Smooth muscle cell (in vitro differentiated cells): ENCODE results near the gene LARP6. TPM values are rescaled to one million over a fixed set of nuclear protein-coding genes. Genes with fewer than 3 reads are reported as not detected.

ENCODE experiments used
- DNase-seq: peaks from one replicate; lab custom pipeline; 2025; ENCODE audit not compliant: unreplicated experiment; lab: John Stamatoyannopoulos, UW
- H2AFZ ChIP-seq: fragments of 200-600 bp; sonication (generic); 2 replicates; pipeline ENCODE4 v1.6.0; 2016; ENCODE audit warnings: antibody characterized with exemption, low read depth, mild to moderate bottlenecking
- H3F3A ChIP-seq: fragments of 200-600 bp; sonication (generic); 2 replicates; pipeline ENCODE4 v1.6.0; 2017; ENCODE audit warnings: antibody characterized with exemption, low read depth
- H3K27ac ChIP-seq: fragments of 200-600 bp; sonication (generic); 2 replicates; pipeline ENCODE4 v1.5.1; 2016; ENCODE audit warnings: low read depth, mild to moderate bottlenecking
- H3K27me3 ChIP-seq: fragments of 200-600 bp; sonication (generic); 2 replicates; pipeline ENCODE4 v1.6.1; 2016; ENCODE audit warnings: low read depth, mild to moderate bottlenecking
- H3K36me3 ChIP-seq: fragments of 200-600 bp; sonication (generic); 2 replicates; pipeline ENCODE4 v1.5.1; 2016; ENCODE audit warnings: low read depth
- H3K4me1 ChIP-seq: fragments of 200-600 bp; sonication (generic); 2 replicates; pipeline ENCODE4 v1.5.1; 2016; ENCODE audit warnings: low read depth
- H3K4me2 ChIP-seq: fragments of 200-600 bp; sonication (generic); 2 replicates; pipeline ENCODE4 v1.6.0; 2016; ENCODE audit warnings: mild to moderate bottlenecking
- H3K4me3 ChIP-seq: fragments of 200-600 bp; sonication (generic); 2 replicates; pipeline ENCODE4 v1.5.1; 2016; ENCODE audit warnings: mild to moderate bottlenecking
- H3K79me2 ChIP-seq: fragments of 200-600 bp; sonication (generic); 2 replicates; pipeline ENCODE4 v1.6.0; 2016; ENCODE audit warnings: low read depth, mild to moderate bottlenecking
- H3K9ac ChIP-seq: fragments of 200-600 bp; sonication (generic); 2 replicates; pipeline ENCODE4 v1.6.0; 2016; ENCODE audit warnings: low read depth
- H3K9me3 ChIP-seq: fragments of 200-600 bp; sonication (generic); replicated peaks from 2 replicates; pipeline ENCODE4 v1.5.1; 2016; ENCODE audit warnings: low read depth
- H4K20me1 ChIP-seq: fragments of 200-600 bp; sonication (generic); 2 replicates; pipeline ENCODE4 v1.6.0; 2016; ENCODE audit warnings: low read depth
- CTCF ChIP-seq: fragments of 200-600 bp; sonication (generic); IDR thresholded peaks from 2 replicates; pipeline ENCODE4 v1.5.1; 2017; ENCODE audit warnings: borderline replicate concordance, mild to moderate bottlenecking, antibody characterized with exemption; ENCODE audit not compliant: insufficient read depth, poor library complexity, severe bottlenecking
- WGBS: methylation state at CpG from one replicate; pipeline ENCODE4 v1.1.7; 2016; ENCODE audit warnings: low lambda C conversion rate; 5-methylcytosine and 5-hydroxymethylcytosine counted together
- polyA plus RNA-seq: library from polyadenylated mRNA; unstranded; fragments of >200 nt; fragmentation: Nextera tagmentation; extraction: Ambion mirVana; gene quantifications from 2 replicates; pipeline ENCODE4 v1.2.1, GENCODE V29; 2016
- total RNA-seq: library from RNA; depleted of rRNA; stranded (reverse); fragments of >200 nt; gene quantifications from 2 replicates; pipeline ENCODE4 v1.2.3, GENCODE V29; 2014

The LARP6 gene
- total and polyA plus RNA-seq, 2 experiments from 2014 or later: 55.1 to 69.5 TPM

DNA sequence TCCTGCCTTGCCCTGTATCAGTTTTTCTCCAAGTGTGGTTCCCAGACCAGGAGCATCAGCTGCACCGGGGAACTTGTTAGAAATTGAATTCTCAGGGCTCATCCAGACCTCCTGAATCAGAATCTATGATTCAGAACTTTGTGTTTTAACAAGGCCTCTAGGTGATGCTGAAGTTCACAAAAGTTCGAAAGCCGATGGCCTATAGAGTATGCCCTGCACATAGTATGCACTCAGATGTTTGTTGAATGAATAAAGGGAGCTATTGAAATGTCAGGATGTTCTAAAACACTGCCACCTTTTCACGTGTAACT, 664 bp upstream of the LARP6 start:
- H3K4me2 ChIP-seq: peak overlapping the region; percentile 90
- peak overlapping the region; percentile 89 for H3K4me3 ChIP-seq
- no peak for DNase-seq
- no peak for TF ChIP-seq CTCF
- H3K36me3 ChIP-seq: peaks cover 8% of the 10 kb centered on the region
- H4K20me1 ChIP-seq: peaks cover 4% of the 10 kb centered on the region
- H3K9me3 ChIP-seq: no peaks in the 10 kb centered on the region
- H3K9ac ChIP-seq: peak overlapping the region; percentile 93
- 56% methylated on average over 4 of the region's 4 CpGs for WGBS
- H3K27me3 ChIP-seq: no peaks in the 10 kb centered on the region
- peak overlapping the region; percentile 92 for H3K27ac ChIP-seq
- peaks cover 8% of the 10 kb centered on the region for H3F3A ChIP-seq
- H3K79me2 ChIP-seq: peaks cover 29% of the 10 kb centered on the region
- H3K4me1 ChIP-seq: peaks cover 9% of the 10 kb centered on the region
- H2AFZ ChIP-seq: peak overlapping the region; percentile 87

DNA sequence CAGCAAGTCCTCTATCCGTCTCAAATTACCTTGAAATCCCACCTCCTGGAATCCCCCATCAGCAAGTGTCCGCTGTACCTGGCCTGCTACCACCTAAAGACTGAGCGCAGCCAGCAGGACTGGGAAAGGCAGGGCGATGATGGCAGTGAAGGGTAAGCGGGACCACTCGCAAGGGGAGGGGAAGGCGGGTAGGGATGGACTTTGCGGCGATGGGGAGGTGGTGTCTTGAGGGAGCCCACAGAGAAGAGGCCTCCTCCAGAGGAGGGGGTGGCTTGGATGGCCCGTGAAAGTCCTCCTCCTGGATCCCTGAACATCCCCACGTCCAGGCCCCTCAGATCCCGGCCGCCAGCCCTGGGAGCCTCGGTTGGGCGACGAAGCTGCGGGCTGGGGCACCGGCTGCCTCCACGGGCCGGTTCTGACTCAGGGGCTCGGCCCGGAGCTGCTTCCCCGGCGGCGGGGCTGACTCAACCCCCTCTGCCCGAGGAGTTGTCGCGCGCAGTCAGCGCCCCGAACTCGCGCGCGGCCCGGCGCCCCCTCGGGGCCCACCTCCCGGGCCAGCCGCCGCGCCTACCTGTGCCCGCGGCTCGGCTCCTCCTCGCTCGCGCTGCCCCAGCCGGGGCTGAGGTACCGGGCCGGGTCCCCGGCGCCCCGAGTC, 512 bp downstream of the LARP6 start:
- Histone ChIP-seq H3K4me1 (peaks cover 9% of the 10 kb centered on the region), H4K20me1 (peaks cover 5% of the 10 kb centered on the region), H2AFZ (peak overlapping the region; percentile 54), H3K9ac (peak overlapping the region; percentile 94), H3K4me3 (peak overlapping the region; percentile 89), H3K27me3 (no peaks in the 10 kb centered on the region), H3K27ac (peak overlapping the region; percentile 92), H3K36me3 (peaks cover 8% of the 10 kb centered on the region), H3K9me3 (no peaks in the 10 kb centered on the region), H3K79me2 (peaks cover 41% of the 10 kb centered on the region), H3K4me2 (peak overlapping the region; percentile 88), H3F3A (peaks cover 8% of the 10 kb centered on the region)
- DNase-seq: peak; percentile 68
- 2% methylated on average over 29 of the region's 54 CpGs for WGBS
- TF ChIP-seq CTCF: no peak

DNA sequence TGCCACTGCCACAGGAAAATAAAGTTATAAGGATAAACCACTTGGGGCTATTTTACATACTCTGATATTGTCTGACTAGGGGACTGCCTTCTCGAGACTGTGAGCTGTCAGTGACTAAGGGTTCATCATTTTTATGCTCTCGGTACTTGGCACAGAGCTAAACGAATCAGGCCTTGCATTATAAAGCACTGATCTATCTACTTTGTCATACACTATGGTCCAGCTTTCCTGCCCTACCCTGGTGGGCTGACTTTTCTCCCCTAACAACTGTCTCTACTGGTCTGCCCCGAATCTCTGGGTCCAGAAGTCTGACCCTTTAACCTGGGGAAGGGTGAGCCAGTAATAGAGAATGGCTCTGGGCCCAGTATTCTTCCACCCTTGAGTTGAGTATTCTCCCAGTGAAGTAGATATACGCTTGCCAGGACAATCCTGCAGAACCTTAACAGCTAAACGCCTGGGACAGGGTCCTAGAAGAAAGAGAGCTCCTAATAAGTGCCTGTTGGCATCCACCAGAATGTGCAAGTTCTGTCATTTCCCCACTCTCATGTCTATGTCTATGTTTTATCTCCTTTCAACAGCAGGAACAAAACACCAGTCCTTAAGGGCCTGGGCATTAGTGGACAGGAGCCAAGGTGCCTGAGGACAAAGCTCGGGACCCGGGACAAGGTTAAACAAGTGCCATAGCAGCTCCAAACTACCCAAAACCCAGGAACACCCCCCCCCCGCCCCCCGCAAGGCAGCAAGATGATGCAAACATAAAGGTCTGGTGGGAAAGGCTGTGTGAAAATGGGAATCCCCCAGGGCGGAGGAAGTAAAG, 1.2 kb downstream of the LARP6 start:
- no peak for DNase-seq
- H2AFZ ChIP-seq: no peak overlapping the region

More for the DNA sequence above, 1.2 kb downstream of the LARP6 start:
- Histone ChIP-seq H3K9ac (peak overlapping the region; percentile 94), H3K4me2 (peak overlapping the region; percentile 88), H3K27ac (peak overlapping the region; percentile 92), H3K79me2 (peaks cover 48% of the 10 kb centered on the region), H4K20me1 (peaks cover 13% of the 10 kb centered on the region), H3K9me3 (no peaks in the 10 kb centered on the region), H3K4me3 (peak overlapping the region; percentile 89), H3K4me1 (peaks cover 9% of the 10 kb centered on the region), H3K27me3 (no peaks in the 10 kb centered on the region), H3K36me3 (peaks cover 8% of the 10 kb centered on the region), H3F3A (peaks cover 4% of the 10 kb centered on the region)
- no peak for TF ChIP-seq CTCF
- 32% methylated on average over 11 of the region's 11 CpGs for WGBS
